Esophagus squamous epithelium (tissue), 5 donors: ENCODE data around the gene DSC3. TPM values are rescaled to one million over a fixed set of nuclear protein-coding genes. Genes with fewer than 3 reads are reported as not detected.

Experiments used
- DNase-seq: peaks from one replicate; lab custom pipeline; 2025; lab: John Stamatoyannopoulos, UW
- H3K27ac ChIP-seq, 4 donors: fragments of 200-600 bp; sonication (generic); one replicate each; pipeline ENCODE4 v1.5.1; 2016 to 2019; ENCODE audit warnings: mild to moderate bottlenecking in 1 of 4
- H3K27me3 ChIP-seq, 4 donors: fragments of 200-600 bp; sonication (generic); 1 replicate in 3 of 4; 2 replicates in 1 of 4; pipeline versions ENCODE4 v1.5.1 to v1.6.0; 2017 to 2021; ENCODE audit warnings: antibody characterized with exemption in 1 of 4
- H3K36me3 ChIP-seq, 3 donors: fragments of 200-600 bp; sonication (generic); one replicate each; pipeline ENCODE4 v1.5.1; 2016 to 2019
- H3K4me1 ChIP-seq, 3 donors: fragments of 200-600 bp; sonication (generic); one replicate each; pipeline ENCODE4 v1.5.1; 2017 to 2019
- H3K4me3 ChIP-seq, 4 donors: fragments of 200-600 bp; sonication (generic); 1 replicate in 3 of 4; 2 replicates in 1 of 4; pipeline ENCODE4 v1.5.1; 2016 to 2019; ENCODE audit warnings: mild to moderate bottlenecking in 2 of 4, moderate library complexity in 1 of 4
- H3K9me3 ChIP-seq, 3 donors: fragments of 200-600 bp; sonication (generic); one replicate each; pipeline ENCODE4 v1.5.1; 2016 to 2019
- POLR2A ChIP-seq, 4 donors: fragments of 450-650 bp; IDR thresholded peaks; one replicate each; pipeline ENCODE4 v1.6.1; 2017; ENCODE audit warnings: antibody characterized with exemption in 4 of 4, mild to moderate bottlenecking in 4 of 4, moderate library complexity in 3 of 4
- WGBS, 2 donors: methylation state at CpG; one replicate each; pipeline ENCODE4 v1.1.5; 2018; 5-methylcytosine and 5-hydroxymethylcytosine counted together
- intact Hi-C: fragments of 100-400 bp; cut with DNase I; formaldehyde crosslinking; loops from one replicate; pipeline ENCODE4 v1.15.0; 2022
- total RNA-seq, 4 donors: library from RNA; depleted of rRNA; stranded (reverse); fragments of >200 nt; gene quantifications; one replicate each; pipeline ENCODE4 v1.1.0, GENCODE V29; 2016
- TF ChIP-seq, protein P1 (sequence below), 6 experiments: fragments of 450-650 bp in 4 of 6; fragments of 200-600 bp in 2 of 6; sonication (generic) in 2 of 6; IDR thresholded peaks; one replicate each; pipeline ENCODE4 v1.5.1; 2016 to 2019; ENCODE audit warnings: antibody characterized with exemption in 6 of 6, mild to moderate bottlenecking in 4 of 6, moderate library complexity in 4 of 6
- donor health status: DM: yes; HTN: yes; CAD: no.

DSC3 gene
- total RNA-seq, 4 donors from 2014 or later, result 210 to 311 (median 279) TPM

DNA sequence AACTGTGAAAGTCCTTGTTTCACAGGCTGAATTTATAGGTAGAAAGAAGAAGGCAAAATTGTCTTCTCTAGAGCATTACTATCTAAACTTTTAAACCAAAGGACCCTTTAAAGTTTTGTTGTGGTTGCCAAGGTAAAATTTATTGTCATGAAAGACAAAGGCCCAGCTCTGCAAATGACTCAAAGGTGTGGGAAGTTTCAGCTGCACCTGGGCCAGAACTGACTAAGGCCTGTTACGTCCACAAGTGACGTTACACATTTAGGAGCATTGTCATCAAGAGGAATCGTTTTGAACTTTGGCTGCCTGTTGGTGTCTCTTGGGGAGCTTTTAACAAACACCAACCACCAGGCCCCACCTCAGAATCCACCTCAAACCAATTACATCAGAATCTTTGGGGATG, 8.1 kb upstream of the DSC3 start:
- Histone ChIP-seq H3K4me3 (no peak overlapping the region), H3K27me3 (no peaks in the 10 kb centered on the region), H3K9me3 (peaks cover 0 to 12% (median 5%) of the 10 kb centered on the region in 3 donors), H3K4me1 (peaks cover 0 to 18% (median 0%) of the 10 kb centered on the region in 3 donors), H3K27ac (no peak overlapping the region), H3K36me3 (no peaks in the 10 kb centered on the region)
- no peak for DNase-seq
- TF ChIP-seq, protein P1, sequence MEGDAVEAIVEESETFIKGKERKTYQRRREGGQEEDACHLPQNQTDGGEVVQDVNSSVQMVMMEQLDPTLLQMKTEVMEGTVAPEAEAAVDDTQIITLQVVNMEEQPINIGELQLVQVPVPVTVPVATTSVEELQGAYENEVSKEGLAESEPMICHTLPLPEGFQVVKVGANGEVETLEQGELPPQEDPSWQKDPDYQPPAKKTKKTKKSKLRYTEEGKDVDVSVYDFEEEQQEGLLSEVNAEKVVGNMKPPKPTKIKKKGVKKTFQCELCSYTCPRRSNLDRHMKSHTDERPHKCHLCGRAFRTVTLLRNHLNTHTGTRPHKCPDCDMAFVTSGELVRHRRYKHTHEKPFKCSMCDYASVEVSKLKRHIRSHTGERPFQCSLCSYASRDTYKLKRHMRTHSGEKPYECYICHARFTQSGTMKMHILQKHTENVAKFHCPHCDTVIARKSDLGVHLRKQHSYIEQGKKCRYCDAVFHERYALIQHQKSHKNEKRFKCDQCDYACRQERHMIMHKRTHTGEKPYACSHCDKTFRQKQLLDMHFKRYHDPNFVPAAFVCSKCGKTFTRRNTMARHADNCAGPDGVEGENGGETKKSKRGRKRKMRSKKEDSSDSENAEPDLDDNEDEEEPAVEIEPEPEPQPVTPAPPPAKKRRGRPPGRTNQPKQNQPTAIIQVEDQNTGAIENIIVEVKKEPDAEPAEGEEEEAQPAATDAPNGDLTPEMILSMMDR (IDR thresholded peaks at IDR 0.05), result no peak
- TF ChIP-seq POLR2A (IDR thresholded peaks at IDR 0.05), result no peak
- intact Hi-C loops, result no loop called here
- 40 to 73% methylated on average over 2 to 3 of the region's 3 CpGs for WGBS, 2 donors

DNA sequence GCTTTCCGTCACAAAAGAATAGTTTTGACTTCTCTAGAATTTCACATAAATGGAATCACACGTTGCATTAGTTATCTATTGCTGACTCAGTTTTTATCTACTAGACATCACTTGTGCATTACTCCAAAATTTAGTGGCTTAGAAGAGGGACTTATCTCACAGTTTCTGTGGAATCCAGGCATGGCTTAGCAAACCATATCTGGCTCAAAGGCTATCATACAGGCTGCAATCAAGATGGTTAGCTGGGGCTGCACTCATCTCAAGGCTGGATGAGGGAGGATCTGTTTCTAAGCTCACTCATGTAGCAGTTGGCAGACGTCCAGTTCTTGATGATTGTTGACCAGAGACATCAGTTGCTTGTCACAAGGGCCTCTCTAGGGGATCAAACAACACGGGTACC, 6.6 kb upstream of the DSC3 start:
- H3K36me3 ChIP-seq, result no peaks in the 10 kb centered on the region
- peaks cover 0 to 2% (median 0%) of the 10 kb centered on the region in 4 donors for H3K27me3 ChIP-seq
- H3K4me3 ChIP-seq, result no peak overlapping the region
- H3K4me1 ChIP-seq, result peaks cover 0 to 26% (median 0%) of the 10 kb centered on the region in 3 donors
- no peak overlapping the region for H3K27ac ChIP-seq
- WGBS, 2 donors, result 34 to 48% methylated on average over 4 of the region's 4 CpGs
- intact Hi-C loops, result no loop called here
- TF ChIP-seq, protein P1 (IDR thresholded peaks at IDR 0.05), result no peak
- no peak for TF ChIP-seq POLR2A (IDR thresholded peaks at IDR 0.05)
- no peak for DNase-seq
- peaks cover 0 to 12% (median 5%) of the 10 kb centered on the region in 3 donors for H3K9me3 ChIP-seq

DNA sequence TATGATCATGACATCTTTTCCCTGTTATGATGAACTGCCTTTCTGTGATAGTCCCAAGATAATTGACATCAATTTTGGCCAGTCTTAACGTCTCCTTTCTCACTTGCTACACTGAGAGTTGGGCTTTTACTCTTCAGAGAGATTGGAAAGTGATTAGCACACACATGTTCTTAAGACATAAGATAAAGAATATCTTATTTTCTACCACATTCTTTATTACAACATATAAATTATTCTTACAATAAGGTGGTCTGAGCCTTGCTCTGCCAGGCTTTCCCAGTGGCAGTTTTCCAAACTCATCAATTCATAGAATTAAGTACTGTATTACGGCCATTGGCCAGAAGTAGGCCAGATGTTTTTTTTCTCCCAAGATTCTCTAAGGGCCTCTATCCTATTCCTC, 5.7 kb upstream of the DSC3 start:
- DNase-seq, result no peak
- 51 to 71% methylated on average over 2 of the region's 2 CpGs for WGBS, 2 donors
- no peak for TF ChIP-seq POLR2A (IDR thresholded peaks at IDR 0.05)
- TF ChIP-seq, protein P1 (IDR thresholded peaks at IDR 0.05), result no peak
- H3K27me3 ChIP-seq, result peaks cover 0 to 12% (median 0%) of the 10 kb centered on the region in 4 donors
- no peak overlapping the region for H3K4me3 ChIP-seq
- peaks cover 0 to 2% (median 0%) of the 10 kb centered on the region in 3 donors for H3K9me3 ChIP-seq
- intact Hi-C loops, result no loop called here
- H3K4me1 ChIP-seq, result peaks cover 0 to 31% (median 0%) of the 10 kb centered on the region in 3 donors
- H3K27ac ChIP-seq, result no peak overlapping the region
- H3K36me3 ChIP-seq, result no peaks in the 10 kb centered on the region

DNA sequence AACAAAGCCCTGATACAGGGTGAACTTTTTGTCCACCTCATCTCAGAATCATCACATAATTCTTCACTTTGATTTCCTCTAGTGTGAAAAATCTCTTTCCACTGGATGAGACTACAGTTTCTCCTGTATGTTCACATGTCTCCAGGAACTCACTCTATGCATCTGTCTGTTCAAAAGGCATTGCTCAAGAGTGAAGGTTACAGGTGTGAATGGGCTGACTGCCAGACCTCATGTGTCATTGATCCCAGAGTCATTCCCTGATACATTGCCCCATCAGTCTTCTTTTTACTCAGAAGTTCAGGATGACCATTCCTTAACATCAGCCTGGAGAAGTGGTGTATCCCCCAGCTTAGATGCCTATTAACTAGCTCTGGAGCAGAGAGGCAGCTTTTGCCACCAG, 4.4 kb upstream of the DSC3 start:
- peaks cover 0 to 37% (median 0%) of the 10 kb centered on the region in 3 donors for H3K4me1 ChIP-seq
- intact Hi-C loops, result no loop called here
- no peaks in the 10 kb centered on the region for H3K36me3 ChIP-seq
- H3K27ac ChIP-seq, result peak overlapping the region; percentile 13 to 66 (median 50)
- TF ChIP-seq, protein P1 (IDR thresholded peaks at IDR 0.05), result no peak
- TF ChIP-seq POLR2A (IDR thresholded peaks at IDR 0.05), result no peak
- H3K27me3 ChIP-seq, result peaks cover 0 to 25% (median under 1%) of the 10 kb centered on the region in 4 donors
- no peaks in the 10 kb centered on the region for H3K9me3 ChIP-seq
- no peak for DNase-seq
- H3K4me3 ChIP-seq, result no peak overlapping the region

DNA sequence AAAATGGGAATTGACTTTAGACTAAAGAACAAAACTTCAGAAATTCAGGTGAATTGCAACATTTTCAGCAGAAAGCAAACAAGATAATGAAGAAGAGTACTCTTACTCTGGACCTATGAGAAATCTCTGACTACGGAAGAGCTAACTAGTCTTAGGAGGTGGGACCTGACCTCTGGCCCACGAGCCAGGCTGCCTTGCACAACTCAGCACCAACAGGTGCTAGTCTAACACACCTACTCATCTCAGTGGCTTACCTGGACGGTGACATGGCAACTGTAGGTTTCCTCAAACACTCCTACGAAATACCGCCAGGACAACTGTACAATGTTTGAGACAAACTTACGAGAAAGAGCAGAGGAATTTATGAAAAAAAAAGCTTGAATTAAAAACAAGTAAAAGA, 3.1 kb upstream of the DSC3 start:
- no peak for DNase-seq
- Histone ChIP-seq H3K36me3 (no peaks in the 10 kb centered on the region), H3K27me3 (peaks cover 0 to 38% (median 1%) of the 10 kb centered on the region in 4 donors), H3K27ac (no peak overlapping the region), H3K9me3 (no peaks in the 10 kb centered on the region), H3K4me1 (peaks cover 0 to 50% (median 0%) of the 10 kb centered on the region in 3 donors), H3K4me3 (no peak overlapping the region)
- intact Hi-C loops, result no loop called here
- WGBS, 2 donors, result 71 to 72% methylated on average over 6 of the region's 6 CpGs
- no peak for TF ChIP-seq POLR2A (IDR thresholded peaks at IDR 0.05)
- TF ChIP-seq, protein P1 (IDR thresholded peaks at IDR 0.05), result no peak
